GM12872 (cell line): Measurements from ENCODE around the gene ZSCAN26.

Experiments used
- CTCF ChIP-seq: IDR thresholded peaks from 3 replicates; pipeline ENCODE4 v1.5.1; 2011; ENCODE audit warnings: low read depth, mild to moderate bottlenecking, low read length, moderate library complexity; ENCODE audit not compliant: insufficient read depth

The ZSCAN26 gene

GRCh38 chr6:28263922-28264321 is 3.0 kb upstream of the ZSCAN26 start:
- TF ChIP-seq CTCF: no peak

GRCh38 chr6:28264834-28265401 is 2.0 kb upstream of the ZSCAN26 start:
- no peak for TF ChIP-seq CTCF

- no peak for TF ChIP-seq CTCF
Observed at GRCh38 chr6:28266563-28266961, 381 bp upstream of the ZSCAN26 start.

GRCh38 chr6:28267695-28268059 is 734 bp downstream of the ZSCAN26 start:
- TF ChIP-seq CTCF: no peak

GRCh38 chr6:28269492-28269891 is 2.5 kb downstream of the ZSCAN26 start:
- no peak for TF ChIP-seq CTCF

- TF ChIP-seq CTCF: no peak
Observed at GRCh38 chr6:28274888-28275287, 7.9 kb downstream of the ZSCAN26 start.

GRCh38 chr6:28277746-28278145 is 10.8 kb downstream of the ZSCAN26 start:
- TF ChIP-seq CTCF: no peak
